GM12878 (cell line): ENCODE data around the gene ANXA2R. TPM values are rescaled to one million over a fixed set of nuclear protein-coding genes. Genes with fewer than 3 reads are reported as not detected.

Source experiments
- CBX3 ChIP-seq: fragments of 200-600 bp; sonication (generic); IDR thresholded peaks from 2 replicates; pipeline ENCODE4 v1.6.1; 2016; ENCODE audit warnings: low read depth, borderline replicate concordance
- CREM ChIP-seq: IDR thresholded peaks from 2 replicates; pipeline ENCODE4 v1.6.1; 2014; ENCODE audit warnings: antibody characterized with exemption, low read depth
- EP300 ChIP-seq, 2 experiments: fragments of 150-350 bp in 1 of 2; IDR thresholded peaks; 2 replicates each; pipeline ENCODE4 v1.6.1; 2011 to 2012; ENCODE audit warnings: low read depth in 2 of 2, low read length in 2 of 2, borderline replicate concordance in 1 of 2, improper control_type of control experiment in 1 of 2, inconsistent platforms in 1 of 2; ENCODE audit not compliant: control insufficient read depth in 1 of 2
- EZH2 ChIP-seq: IDR thresholded peaks from 2 replicates; pipeline ENCODE4 v1.6.1; 2012; ENCODE audit warnings: low read depth, mild to moderate bottlenecking, control low read depth, inconsistent platforms, low read length, borderline replicate concordance; ENCODE audit not compliant: control insufficient read depth
- GABPA ChIP-seq: IDR thresholded peaks from 2 replicates; pipeline ENCODE4 v1.6.1; 2014; ENCODE audit warnings: antibody characterized with exemption, low read depth, mild to moderate bottlenecking, inconsistent platforms
- HCFC1 ChIP-seq: fragments of 150-350 bp; IDR thresholded peaks from 2 replicates; pipeline ENCODE4 v1.6.1; 2014; ENCODE audit warnings: low read length
- MEF2A ChIP-seq: IDR thresholded peaks from 2 replicates; pipeline ENCODE4 v1.6.1; 2011; ENCODE audit warnings: low read depth, mild to moderate bottlenecking, low read length, moderate library complexity; ENCODE audit not compliant: insufficient read depth
- NBN ChIP-seq: fragments of 450-650 bp; IDR thresholded peaks from 2 replicates; pipeline ENCODE4 v1.6.1; 2016
- NR2F1 ChIP-seq: fragments of 450-650 bp; conservative IDR thresholded peaks from 2 replicates; pipeline ENCODE4 v1.6.1; 2017; ENCODE audit warnings: mild to moderate bottlenecking
- NRF1 ChIP-seq: conservative IDR thresholded peaks from 2 replicates; pipeline ENCODE4 v1.6.1; 2011; ENCODE audit warnings: mild to moderate bottlenecking, low read depth, low read length, improper control_type of control experiment
- POLR2A ChIP-seq: IDR thresholded peaks from 2 replicates; pipeline ENCODE4 v1.6.1; 2011; ENCODE audit warnings: low read depth, mild to moderate bottlenecking, low read length
- RB1 ChIP-seq: fragments of 450-650 bp; formaldehyde crosslinking; IDR thresholded peaks from 2 replicates; pipeline ENCODE4 v1.6.1; 2017; ENCODE audit warnings: mild to moderate bottlenecking, borderline replicate concordance
- RFX5 ChIP-seq: IDR thresholded peaks from 2 replicates; pipeline ENCODE4 v1.6.1; 2011; ENCODE audit warnings: low read depth, low read length, improper control_type of control experiment
- SP1 ChIP-seq: IDR thresholded peaks from one replicate; pipeline ENCODE4 v1.6.1; 2011; ENCODE audit warnings: low read depth, low read length
- TAF1 ChIP-seq: IDR thresholded peaks from 2 replicates; pipeline ENCODE4 v1.6.1; 2011; ENCODE audit warnings: mild to moderate bottlenecking, low read depth, low read length, borderline replicate concordance
- TCF7 ChIP-seq: IDR thresholded peaks from 2 replicates; pipeline ENCODE4 v1.6.1; 2014; ENCODE audit warnings: antibody characterized with exemption, borderline replicate concordance
- ZBED1 ChIP-seq: IDR thresholded peaks from 2 replicates; pipeline ENCODE4 v1.6.1; 2016; ENCODE audit warnings: borderline replicate concordance
- polyA plus RNA-seq, 11 experiments: library from polyadenylated mRNA; depleted of rRNA in 4 of 11; unstranded in 6 of 11; stranded (reverse) in 5 of 11; fragments of >200 nt; fragmentation: Nextera tagmentation in 4 of 11; fragmentation: Illumina TruSeq in 1 of 11; extraction: Ambion mirVana in 4 of 11; extraction: Trizol in 1 of 11; gene quantifications; 1 replicate in 1 of 11; 2 replicates in 10 of 11; pipeline versions ENCODE4 v1.2.1 to v1.2.3, GENCODE V29; 2011 to 2016; ENCODE audit warnings: inconsistent platforms in 2 of 11, missing spikeins in 2 of 11, low read depth in 1 of 11
- total RNA-seq, 4 experiments: library from RNA; depleted of rRNA in 3 of 4; stranded (reverse); fragments of >200 nt in 3 of 4; fragmentation: Illumina TruSeq in 1 of 4; extraction: Trizol in 1 of 4; gene quantifications; 2 replicates each; pipeline versions ENCODE4 v1.2.1 to v1.2.3, GENCODE V29; 2013 to 2021
- TF ChIP-seq, protein P1 (sequence below): fragments of 450-650 bp; IDR thresholded peaks from 2 replicates; pipeline ENCODE4 v1.6.1; 2017; ENCODE audit warnings: borderline replicate concordance
- TF ChIP-seq, protein P2 (sequence below): fragments of 450-650 bp; IDR thresholded peaks from 2 replicates; pipeline ENCODE4 v1.6.1; 2017; ENCODE audit warnings: low read depth, mild to moderate bottlenecking, moderate library complexity
- TF ChIP-seq, protein P3 (sequence below): fragments of 450-650 bp; IDR thresholded peaks from 2 replicates; pipeline ENCODE4 v1.6.1; 2018; ENCODE audit warnings: borderline replicate concordance, mild to moderate bottlenecking; ENCODE audit not compliant: partially characterized antibody
- TF ChIP-seq, protein P4 (sequence below): IDR thresholded peaks from 2 replicates; pipeline ENCODE4 v1.6.1; 2012; ENCODE audit warnings: low read depth, low read length, improper control_type of control experiment
- TF ChIP-seq, protein P5 (sequence below), 3 experiments: IDR thresholded peaks in 2 of 3; conservative IDR thresholded peaks in 1 of 3; 2 replicates each; pipeline ENCODE4 v1.5.1; 2011; ENCODE audit warnings: low read depth in 3 of 3, low read length in 3 of 3, mild to moderate bottlenecking in 3 of 3, control low read depth in 2 of 3, moderate library complexity in 2 of 3, inconsistent platforms in 1 of 3, mixed read lengths in 1 of 3; ENCODE audit not compliant: control insufficient read depth in 2 of 3, insufficient read depth in 1 of 3; ENCODE audit errors: extremely low read depth in 1 of 3

ANXA2R gene
- total and polyA plus RNA-seq, 10 of the 15 experiments (the other 5 are each of a cell fraction or from before 2014, with no cell fraction given), result 2.3 to 7.8 (median 4.4) TPM

DNA sequence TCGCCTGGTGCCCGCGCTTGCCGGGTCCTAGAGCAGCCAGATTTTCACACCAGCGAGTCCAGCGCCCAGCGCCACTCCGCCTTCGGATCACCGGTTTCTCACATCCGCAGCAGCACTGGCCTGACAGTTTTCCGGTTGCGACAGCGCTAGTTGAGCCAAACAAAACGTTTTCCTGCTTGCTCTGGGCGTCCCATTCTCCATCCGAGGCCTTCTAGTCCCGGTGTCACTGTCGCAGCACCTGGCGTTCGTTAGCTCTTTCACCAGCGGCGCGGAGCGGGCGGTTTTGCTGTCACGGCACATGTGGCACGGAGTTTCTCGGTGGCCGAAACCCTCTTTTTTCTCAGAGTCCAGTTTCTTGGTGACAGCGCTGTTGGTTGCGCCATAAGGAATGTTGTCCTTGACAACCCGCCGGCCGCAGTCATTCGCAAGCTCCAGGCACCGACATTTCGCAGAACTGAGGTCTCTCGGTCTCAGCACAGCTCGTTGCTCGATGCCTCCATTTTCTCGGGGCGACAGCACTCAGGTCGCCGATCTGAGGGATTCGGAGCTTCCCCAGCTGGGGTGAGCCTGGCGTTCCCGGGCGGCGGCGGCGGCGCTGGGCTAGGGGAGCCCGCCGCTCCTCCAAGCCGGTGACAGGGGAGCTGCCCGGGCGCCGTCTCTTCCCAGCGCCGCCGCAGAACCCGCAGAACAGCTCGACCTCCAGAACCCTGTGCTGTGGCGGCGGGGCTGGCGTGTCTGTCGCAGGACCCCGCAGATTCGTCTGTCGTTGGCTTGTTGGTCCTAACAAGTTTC, 47.8 kb downstream of the ANXA2R start (continued):
- TF ChIP-seq, protein P1, sequence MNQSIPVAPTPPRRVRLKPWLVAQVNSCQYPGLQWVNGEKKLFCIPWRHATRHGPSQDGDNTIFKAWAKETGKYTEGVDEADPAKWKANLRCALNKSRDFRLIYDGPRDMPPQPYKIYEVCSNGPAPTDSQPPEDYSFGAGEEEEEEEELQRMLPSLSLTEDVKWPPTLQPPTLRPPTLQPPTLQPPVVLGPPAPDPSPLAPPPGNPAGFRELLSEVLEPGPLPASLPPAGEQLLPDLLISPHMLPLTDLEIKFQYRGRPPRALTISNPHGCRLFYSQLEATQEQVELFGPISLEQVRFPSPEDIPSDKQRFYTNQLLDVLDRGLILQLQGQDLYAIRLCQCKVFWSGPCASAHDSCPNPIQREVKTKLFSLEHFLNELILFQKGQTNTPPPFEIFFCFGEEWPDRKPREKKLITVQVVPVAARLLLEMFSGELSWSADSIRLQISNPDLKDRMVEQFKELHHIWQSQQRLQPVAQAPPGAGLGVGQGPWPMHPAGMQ, result peak; percentile 10; the same call in 1 of the 2 replicates
- peak; percentile 49; the same call in 1 of the 2 replicates for TF ChIP-seq ZBED1
- TF ChIP-seq, protein P2, sequence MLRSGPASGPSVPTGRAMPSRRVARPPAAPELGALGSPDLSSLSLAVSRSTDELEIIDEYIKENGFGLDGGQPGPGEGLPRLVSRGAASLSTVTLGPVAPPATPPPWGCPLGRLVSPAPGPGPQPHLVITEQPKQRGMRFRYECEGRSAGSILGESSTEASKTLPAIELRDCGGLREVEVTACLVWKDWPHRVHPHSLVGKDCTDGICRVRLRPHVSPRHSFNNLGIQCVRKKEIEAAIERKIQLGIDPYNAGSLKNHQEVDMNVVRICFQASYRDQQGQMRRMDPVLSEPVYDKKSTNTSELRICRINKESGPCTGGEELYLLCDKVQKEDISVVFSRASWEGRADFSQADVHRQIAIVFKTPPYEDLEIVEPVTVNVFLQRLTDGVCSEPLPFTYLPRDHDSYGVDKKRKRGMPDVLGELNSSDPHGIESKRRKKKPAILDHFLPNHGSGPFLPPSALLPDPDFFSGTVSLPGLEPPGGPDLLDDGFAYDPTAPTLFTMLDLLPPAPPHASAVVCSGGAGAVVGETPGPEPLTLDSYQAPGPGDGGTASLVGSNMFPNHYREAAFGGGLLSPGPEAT, result peak; percentile 37; the same call in 1 of the 2 replicates
- no peak for TF ChIP-seq CBX3
- TF ChIP-seq MEF2A, result 0 out of 2 replicates have a peak, but pooled peaks have one; percentile 36
- TF ChIP-seq NRF1, result no peak
- no peak for TF ChIP-seq EZH2
- peak in 1 of 2 experiments; percentile 21; a peak in 1 of 4 replicates for TF ChIP-seq EP300 (IDR thresholded peaks at IDR 0.05; ENCODE audit: borderline replicate concordance in 1 of 2, control insufficient read depth in 1 of 2, low read depth in 2 of 2, low read length in 2 of 2)
- TF ChIP-seq NBN, result peak; percentile 94
- no peak for TF ChIP-seq TCF7
- TF ChIP-seq RFX5, result 0 out of 2 replicates have a peak, but pooled peaks have one; percentile 29
- peak; percentile 68 for TF ChIP-seq GABPA
- TF ChIP-seq HCFC1, result 0 out of 2 replicates have a peak, but pooled peaks have one; percentile 34
- TF ChIP-seq TAF1, result peak; percentile 87
- TF ChIP-seq CREM, result peak; percentile 67; the same call in 1 of the 2 replicates
- TF ChIP-seq, protein P3, sequence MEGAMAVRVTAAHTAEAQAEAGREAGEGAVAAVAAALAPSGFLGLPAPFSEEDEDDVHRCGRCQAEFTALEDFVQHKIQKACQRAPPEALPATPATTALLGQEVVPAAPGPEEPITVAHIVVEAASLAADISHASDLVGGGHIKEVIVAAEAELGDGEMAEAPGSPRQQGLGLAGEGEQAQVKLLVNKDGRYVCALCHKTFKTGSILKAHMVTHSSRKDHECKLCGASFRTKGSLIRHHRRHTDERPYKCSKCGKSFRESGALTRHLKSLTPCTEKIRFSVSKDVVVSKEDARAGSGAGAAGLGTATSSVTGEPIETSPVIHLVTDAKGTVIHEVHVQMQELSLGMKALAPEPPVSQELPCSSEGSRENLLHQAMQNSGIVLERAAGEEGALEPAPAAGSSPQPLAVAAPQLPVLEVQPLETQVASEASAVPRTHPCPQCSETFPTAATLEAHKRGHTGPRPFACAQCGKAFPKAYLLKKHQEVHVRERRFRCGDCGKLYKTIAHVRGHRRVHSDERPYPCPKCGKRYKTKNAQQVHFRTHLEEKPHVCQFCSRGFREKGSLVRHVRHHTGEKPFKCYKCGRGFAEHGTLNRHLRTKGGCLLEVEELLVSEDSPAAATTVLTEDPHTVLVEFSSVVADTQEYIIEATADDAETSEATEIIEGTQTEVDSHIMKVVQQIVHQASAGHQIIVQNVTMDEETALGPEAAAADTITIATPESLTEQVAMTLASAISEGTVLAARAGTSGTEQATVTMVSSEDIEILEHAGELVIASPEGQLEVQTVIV, result peak; percentile 30
- TF ChIP-seq SP1, result peak; percentile 23
- TF ChIP-seq POLR2A, result peak; percentile 84
- TF ChIP-seq, protein P4, sequence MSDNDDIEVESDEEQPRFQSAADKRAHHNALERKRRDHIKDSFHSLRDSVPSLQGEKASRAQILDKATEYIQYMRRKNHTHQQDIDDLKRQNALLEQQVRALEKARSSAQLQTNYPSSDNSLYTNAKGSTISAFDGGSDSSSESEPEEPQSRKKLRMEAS, result no peak
- TF ChIP-seq, protein P5, sequence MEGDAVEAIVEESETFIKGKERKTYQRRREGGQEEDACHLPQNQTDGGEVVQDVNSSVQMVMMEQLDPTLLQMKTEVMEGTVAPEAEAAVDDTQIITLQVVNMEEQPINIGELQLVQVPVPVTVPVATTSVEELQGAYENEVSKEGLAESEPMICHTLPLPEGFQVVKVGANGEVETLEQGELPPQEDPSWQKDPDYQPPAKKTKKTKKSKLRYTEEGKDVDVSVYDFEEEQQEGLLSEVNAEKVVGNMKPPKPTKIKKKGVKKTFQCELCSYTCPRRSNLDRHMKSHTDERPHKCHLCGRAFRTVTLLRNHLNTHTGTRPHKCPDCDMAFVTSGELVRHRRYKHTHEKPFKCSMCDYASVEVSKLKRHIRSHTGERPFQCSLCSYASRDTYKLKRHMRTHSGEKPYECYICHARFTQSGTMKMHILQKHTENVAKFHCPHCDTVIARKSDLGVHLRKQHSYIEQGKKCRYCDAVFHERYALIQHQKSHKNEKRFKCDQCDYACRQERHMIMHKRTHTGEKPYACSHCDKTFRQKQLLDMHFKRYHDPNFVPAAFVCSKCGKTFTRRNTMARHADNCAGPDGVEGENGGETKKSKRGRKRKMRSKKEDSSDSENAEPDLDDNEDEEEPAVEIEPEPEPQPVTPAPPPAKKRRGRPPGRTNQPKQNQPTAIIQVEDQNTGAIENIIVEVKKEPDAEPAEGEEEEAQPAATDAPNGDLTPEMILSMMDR (IDR thresholded peaks at IDR 0.05 in 2 of 3, conservative IDR thresholded peaks at IDR 0.05 in 1 of 3; ENCODE audit: control insufficient read depth in 2 of 3, extremely low read depth in 1 of 3, insufficient read depth in 1 of 3, low read depth in 3 of 3, low read length in 3 of 3), result no peak
- TF ChIP-seq RB1, result 0 out of 2 replicates have a peak, but pooled peaks have one; percentile 21
- TF ChIP-seq NR2F1, result peak; percentile 42; the same call in 1 of the 2 replicates
